GM21367 (cell line): ENCODE results near the gene TMEFF1.
A peak's percentile ranks its signal among the peaks of the same experiment; 100 is the strongest.
"Not testable (repeated sequence)": the region's sequence is repeated elsewhere in the genome, so short reads cannot be mapped to it uniquely, and the experiment has no call there.

Source experiments
- ATAC-seq: cut with Tn5 transposase; IDR thresholded peaks from one replicate; pipeline ENCODE4 v1.9.1; 2021; ENCODE audit not compliant: unreplicated experiment

The TMEFF1 gene, protein sequence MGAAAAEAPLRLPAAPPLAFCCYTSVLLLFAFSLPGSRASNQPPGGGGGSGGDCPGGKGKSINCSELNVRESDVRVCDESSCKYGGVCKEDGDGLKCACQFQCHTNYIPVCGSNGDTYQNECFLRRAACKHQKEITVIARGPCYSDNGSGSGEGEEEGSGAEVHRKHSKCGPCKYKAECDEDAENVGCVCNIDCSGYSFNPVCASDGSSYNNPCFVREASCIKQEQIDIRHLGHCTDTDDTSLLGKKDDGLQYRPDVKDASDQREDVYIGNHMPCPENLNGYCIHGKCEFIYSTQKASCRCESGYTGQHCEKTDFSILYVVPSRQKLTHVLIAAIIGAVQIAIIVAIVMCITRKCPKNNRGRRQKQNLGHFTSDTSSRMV

DNA sequence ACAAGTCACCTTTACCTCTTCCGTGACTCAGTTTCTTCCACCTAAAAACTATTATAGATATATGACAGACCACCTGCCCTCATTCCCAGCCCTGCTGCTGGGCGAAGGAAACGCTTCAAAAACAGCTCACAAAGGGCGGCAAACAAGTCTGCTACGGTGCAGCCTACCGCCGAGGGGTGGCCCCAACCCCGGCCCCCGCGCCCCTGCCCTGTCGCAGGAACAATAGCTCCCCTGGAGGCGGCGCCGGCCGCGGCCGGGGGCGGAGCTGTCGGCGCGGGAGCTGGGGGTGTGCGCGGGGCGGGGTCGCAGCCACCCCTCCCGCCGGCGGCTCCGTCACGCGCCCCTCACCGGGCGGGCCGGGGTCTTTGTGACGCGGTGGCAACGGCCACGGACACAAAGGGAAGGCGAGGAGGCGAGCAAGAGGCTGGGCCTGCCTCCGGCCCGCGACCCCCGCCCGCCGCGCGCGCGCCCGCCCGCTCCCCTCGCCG lies at the start of gene TMEFF1:
TMEFF1 (plus strand) TSS at position 362 of the 488 bp plus-strand sequence. CDS start 396 bp downstream, outside the sequence.
- ATAC-seq = peak; percentile 58

DNA sequence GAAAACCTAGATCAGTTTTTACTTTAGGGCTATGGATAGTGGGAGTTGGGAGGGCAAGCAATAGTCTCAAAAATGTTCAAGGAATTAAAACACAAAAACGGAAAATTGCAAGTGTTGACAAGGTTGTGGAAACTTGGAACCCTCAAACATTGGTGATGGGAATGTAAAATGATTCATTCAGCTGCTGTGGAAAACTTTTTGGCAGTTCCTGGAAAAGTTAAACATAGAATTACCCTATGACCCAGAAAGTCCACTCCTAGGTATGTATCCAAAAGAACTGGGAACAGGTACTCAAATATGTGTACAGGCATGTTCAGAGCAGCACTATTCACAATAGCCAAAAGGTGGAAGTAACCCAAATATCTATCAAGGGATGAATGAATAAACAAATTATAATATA lies 47.2 kb upstream of the TMEFF1 start:
- ATAC-seq = no peak

DNA sequence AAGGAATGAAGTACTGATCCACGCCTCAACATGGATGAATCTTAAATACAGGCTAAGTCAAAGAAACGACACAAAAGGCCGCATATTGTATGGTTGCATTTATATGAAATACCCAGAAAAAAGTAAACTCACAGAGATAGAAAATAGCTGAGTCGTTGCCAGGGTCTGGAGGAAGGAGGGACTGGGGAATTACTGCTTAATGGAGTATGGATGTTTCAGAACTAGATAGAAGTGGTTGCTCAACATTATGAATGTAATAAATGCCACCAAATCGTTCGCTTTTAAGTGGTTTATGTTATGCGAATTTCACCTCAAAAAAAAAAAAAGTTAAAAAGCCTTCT lies 46.8 kb upstream of the TMEFF1 start:
- no peak for ATAC-seq

DNA sequence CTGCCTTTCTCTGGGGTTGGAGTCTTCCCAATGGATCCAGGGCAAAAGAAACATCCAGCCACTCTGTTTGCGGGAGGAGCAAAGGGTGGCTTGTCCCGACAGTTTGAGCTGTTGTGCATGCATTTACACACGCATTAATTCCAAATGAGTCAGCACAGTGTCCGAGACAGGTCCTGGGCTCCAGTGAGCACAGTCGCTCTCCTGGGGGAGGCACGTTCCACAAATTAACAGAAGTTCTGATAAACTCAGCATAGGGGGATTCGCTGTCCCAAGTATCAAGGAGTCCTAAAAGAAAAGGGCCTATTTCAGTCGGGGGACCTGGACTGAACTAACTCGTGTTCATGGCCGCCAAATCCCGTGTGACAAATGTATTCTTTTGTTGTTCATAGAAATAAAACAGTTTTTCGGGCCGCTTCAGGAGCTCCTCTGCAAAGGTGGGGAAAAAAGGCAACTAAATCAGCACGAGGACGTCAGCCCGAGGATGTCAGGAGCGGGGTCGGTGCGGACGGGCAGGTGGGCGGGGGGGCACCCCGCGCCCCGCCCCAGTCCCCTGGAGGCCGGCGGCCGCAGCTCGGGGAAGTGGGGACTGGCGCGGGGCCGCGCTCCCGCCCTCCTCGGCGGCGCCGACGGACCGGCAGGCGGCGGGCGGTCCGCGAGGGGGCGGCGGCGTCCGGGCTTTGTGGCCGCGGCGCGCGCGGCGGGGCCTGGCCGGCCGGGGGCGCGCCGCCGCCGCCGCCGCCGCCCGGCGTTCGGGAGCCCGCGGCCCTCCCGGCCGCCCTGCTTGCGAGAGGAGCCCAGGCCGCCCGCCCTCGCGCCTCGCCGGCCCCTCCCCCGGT lies 46.2 kb upstream of the TMEFF1 start, which contains the start of gene MSANTD3:
MSANTD3 (plus strand) TSS at position 614 of the 836 bp plus-strand sequence. CDS start 14,796 bp downstream, outside the sequence.
- ATAC-seq = peak; percentile 64

DNA sequence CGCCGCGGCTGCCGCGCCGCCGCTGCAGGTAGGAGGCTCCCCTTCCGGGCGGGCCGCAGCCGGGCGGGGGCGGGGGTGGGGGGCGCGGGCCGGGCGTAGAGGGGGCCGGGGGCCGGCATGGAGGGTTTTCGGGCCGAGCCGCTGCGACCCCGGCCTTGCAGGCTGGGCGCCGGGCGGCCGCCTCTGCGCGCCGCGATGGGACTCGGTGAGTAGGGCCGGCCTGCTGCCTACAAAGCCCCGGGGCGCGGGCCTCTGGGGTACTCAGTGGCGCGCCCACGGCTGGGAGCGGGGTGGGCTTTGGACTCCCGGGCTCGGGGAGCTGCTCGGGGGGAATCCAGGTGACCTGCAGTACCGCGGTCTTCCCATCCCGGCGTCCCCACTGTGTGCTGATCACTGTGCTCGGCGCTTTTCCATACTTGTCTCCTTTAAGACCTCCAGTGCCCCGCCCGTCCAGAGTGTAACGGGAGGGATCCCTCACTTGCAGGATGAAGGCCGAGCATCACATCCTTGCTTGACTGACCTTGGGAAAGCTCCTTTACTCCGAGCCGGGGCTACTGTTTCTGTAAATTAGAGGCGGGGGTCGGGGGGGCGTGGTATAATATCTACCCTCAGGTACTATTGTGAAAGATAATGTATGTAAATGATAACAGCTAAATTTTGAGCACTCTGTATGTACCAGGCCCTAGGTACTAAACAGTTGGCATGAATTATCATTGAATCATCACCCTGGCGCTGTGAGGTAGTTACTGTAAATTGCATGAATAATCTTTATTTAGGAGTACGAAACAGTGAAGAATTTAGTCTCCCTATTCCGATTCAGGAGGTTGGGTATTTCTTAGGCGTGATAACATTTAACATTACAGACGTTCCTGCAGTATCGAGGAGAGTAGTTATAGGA lies 45.3 kb upstream of the TMEFF1 start:
- peak; percentile 50 for ATAC-seq

DNA sequence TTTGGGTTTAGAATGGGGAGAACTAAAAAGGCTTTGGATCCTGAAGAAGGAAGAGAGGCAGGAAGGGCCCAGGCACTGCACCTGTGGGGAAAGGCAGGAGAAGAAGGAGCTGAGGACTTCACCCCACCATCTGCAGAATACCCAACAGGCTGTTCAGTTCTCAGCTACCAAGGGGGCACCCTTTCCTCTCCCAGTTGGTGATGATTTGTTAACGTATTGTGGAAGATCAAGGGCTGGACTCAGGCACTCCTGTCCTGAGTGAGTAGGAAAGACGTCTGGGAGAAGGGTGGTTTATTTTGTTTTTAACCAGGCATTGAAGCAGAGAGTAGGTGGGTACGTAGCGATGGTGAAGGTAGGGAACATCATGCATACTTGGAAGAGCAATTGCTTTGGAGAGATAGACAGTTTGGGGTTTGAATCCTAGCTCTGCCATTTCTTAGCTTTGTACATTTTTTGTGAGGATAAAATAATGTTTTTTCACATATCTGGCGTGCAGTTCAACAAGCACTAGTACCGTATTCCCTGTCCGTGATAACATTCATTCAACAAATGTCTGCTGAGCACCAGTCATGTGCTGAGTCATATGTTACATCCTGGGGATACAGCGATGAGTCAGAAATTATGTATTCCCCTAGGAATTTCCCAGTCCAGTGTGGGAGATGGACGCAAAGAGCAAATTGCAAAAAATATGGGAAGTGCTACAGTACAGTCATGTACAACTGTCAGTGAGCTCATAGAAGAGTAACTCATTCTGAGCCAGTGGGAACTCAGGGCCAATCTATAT lies 43.9 kb upstream of the TMEFF1 start:
- ATAC-seq = no peak

DNA sequence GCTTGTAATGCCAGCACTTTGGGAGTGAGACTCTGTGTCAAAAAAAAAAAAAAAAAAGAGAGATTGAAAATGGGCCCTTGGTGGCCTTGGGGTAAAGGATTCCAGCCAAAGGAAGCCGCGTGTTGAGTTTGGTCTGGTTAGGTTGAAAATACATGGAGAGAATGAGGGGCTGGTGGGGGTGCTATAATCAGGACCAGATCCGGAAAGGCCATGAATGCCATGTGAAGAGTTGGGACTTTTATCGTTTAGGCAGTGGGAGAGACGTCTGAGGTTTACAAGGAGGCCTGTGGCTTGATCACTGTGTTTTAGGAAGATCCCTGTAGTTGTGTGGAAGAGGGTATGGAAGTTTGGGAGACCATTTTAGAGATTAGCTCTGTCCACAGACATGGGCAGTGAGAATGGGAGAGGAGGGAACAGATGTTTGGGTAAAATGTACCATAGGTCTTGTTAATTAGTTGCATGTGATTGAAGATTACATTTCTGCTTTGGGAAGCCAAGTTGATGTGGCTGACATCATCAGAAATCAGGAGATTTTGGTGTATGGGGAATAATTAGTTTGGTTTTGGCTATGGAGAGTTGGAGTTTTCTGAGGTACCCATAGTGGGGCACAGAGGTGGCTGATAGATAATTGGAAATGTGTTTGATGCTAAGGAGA lies 42.5 kb upstream of the TMEFF1 start:
- ATAC-seq = no peak

DNA sequence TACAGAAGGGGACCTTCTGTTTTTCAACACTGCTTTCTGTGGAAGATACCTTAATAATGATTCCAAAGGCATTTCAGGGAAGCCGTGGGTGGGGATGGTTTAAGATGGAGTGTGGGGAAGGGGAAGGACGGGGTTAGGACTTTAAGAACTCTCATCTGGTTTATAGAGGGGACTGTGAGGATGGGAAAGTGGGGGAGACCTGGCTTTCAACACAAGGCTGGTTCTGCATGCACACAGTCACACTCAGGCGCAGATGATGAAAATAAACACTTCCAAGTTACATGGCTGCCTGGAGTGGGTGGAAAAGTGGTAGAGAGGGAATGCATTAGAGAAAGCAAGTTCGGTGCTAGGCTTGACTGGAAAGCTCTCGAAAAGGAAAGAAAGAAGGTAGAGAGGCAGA lies 41.1 kb upstream of the TMEFF1 start:
- ATAC-seq = no peak

DNA sequence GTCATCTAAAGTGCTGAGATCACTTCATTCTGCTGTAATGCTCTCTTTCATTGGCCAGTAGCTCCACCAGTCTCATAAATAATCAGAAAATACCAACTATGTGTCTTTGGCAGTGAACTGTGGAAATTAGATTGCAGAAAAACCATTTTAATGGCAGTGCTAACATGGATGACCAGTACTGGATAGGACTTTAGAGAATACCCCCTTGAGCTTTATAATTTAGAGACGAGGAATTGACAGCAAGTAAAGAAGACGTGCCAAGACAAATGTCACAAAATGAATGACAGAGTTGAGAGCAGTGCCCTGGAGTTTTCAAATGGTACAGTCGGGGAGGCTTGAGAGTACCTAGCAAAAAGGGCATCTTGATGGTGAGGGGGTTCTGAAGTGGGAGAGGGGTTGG lies 40.2 kb upstream of the TMEFF1 start:
- no peak for ATAC-seq

DNA sequence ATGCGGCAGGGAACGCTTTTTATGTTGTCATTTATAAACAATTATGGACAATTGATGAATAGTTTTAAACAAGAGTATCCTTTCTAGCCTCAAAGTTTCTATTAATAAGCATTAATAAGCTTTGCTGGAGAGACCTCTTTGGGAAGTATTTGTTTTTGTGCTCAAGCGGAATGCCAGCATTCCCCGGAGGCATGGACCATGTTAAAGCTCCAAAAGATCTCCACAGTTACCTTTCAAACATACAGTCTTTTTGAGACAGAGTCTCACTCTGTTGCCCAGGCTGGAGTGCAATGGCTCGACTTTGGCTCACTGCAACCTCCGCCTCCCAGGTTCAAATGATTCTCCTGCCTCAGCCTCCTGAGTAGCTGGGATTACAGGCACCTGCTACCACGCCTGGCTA lies 36.4 kb upstream of the TMEFF1 start:
- no peak for ATAC-seq

DNA sequence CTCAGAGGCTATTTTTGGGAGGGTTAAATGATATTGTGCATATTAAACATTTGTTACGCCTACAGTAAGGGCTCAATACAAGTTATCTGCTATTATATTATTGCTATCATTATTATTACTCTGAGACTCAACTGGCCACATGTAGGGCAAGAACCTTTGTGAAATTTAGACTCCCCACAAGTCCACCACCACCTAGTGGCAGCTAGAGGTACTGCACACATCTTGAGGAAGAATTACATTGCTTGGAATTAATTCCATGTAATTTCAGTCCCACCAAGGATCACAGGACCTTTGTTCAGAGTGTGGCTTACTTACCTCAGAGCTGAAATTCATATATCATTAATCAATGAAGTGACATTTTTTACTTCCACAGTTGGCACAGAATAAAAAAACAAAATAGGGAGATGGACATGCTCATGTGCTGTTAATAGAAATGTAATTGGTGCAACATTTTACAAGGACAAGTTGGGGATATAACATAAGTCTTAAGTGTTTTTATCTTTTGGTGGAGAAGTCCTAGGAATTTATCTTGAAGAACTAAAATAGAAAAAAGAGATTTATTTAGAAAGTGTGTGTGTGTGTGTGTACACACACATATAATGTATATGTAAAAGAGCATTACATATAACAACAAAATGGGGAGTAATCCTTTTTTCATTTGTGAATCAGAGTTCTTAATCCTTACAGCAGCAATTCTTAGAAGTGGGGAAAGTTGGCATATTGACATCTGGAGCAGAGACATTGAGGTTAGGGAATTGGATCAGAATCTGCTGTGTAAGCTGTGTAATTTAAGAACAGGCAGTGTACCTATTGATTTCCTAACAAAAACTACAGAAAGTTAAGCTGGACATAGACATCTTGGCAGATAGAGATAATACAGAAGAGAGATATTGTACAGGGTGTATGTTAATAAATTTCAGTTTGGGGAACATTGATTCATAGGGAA lies 34.8 kb upstream of the TMEFF1 start:
- ATAC-seq = peak; percentile 70

DNA sequence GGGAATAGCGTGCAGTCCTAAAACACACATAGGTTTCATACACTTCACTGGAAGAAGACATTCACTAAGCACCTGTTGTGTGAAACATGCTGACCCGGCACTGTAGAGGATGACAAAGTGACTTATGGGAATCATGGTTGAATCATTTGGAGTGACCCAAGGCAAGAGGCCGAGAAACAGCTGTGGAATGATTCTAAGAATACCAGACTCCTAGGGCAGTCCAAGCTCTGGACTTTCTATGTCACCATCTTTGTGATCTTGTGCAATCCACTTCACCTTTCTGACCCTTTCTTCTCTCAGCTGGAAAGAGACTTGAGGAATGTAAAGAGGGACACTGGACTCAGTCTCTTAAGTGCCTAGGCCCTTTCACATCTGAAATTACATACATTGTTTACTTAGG lies 32.9 kb upstream of the TMEFF1 start:
- no peak for ATAC-seq

DNA sequence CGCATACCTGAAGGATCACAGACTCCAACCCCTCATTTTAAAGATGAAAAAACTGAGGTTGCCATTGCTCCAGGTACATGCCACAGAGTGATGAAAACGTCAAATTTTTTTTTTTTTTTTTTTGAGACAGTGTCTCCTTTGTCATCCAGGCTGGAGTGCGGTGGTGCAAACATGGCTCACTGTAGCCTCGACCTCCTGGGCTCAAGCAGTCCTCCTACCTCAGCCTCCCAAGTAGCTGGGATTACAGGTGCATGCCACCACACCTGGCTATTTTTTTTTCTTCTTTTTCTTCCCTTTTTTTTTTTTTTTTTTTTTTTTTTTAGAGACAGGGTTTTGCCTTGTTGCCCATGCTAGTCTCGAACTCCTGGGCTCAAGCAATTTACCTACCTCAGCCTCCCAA lies 32.5 kb upstream of the TMEFF1 start:
- ATAC-seq = not testable (repeated sequence)

DNA sequence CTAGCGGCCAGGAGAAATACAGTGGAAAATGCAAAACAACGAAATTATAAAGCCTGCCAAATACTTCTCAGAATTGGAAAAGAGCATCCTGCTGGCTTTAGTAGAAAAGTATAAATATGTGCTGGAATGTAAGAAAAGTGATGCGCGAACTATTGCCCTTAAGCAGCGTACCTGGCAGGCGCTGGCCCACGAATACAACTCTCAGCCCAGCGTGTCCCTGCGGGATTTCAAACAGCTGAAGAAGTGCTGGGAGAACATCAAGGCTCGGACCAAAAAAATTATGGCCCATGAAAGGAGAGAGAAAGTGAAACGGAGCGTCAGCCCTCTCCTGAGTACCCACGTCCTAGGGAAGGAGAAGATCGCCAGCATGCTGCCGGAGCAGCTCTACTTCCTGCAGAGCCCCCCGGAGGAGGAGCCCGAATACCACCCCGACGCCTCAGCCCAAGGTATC lies 31.0 kb upstream of the TMEFF1 start:
- no peak for ATAC-seq

DNA sequence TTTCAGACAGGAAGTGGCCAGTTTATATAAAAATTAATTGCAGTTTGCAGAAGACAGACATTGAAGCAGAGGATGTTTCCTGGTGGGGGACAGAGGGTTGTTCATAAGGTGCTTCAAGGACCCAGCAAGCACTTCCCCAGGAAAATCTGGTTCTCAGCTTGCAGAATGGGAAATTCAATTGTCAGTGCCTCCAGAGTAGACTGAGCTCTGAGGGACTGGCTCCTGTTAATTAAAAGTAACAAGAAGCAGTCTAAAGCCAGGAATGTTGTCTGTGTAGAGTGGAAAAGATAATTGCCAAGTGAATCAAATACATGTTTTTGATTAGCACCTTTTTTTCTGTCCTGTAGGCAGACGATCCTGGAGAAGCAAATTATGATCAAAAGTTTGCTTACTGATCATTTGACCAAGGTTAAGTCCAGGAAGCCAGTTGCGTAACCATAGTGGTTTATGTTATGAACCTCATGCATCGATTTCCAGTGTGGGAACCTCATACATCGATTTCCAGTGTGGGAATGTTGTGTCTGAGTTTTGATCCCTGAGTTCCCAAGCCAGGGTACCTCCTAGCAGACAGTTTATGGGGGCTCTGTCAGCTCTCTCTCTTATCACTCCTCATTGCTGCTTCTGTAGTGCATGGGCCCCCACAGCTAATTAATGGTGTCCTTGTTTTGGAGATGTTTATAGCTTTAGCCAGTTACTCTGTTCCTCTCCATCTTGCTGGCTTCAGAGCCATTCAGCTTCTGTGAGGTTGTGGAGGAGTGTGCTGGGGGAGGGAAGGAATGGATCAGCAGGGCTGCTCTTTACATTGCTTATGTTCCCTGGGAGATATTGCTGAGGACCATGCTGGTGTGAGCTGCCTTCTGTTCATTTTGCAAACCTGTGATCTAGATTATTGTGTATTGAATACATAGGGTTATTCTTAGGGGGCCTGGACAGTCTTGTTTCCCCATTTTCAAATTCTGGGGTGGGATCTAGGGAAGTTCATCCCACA lies 28.9 kb upstream of the TMEFF1 start:
- ATAC-seq = no peak

DNA sequence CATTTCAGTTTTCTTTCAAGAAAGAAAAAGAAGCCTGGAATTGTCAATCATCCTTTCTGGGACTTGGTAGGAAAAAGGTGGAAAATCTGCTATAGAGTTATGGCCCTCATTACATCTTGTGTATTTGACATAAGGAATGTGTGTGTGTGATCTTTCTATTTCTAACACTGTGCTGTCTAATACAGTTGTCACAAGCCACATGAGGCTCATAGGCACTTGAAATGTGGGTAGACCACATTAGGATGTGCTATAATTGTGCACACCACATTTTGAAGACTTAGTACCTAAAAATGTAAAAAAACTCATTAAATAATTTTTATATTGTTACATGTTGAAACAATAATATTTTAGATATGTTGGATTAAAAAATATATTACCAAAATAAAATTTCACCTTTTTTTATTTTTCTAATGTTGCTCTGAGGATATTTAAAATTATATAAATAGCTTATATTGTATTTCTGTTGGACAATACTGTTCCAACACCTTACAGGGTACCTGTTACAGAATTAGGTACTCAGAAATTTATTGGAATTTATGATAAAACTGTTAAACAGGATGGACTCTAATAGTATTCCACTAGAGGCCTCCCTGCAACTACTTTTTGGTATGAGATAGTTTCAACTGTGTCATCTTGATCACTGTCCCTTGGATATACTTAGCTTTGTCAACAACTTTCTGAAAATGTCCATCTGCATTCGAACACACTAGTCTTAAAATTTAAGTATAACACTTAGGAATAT lies 27.6 kb upstream of the TMEFF1 start:
- ATAC-seq = no peak
